Mucosa of descending colon (tissue), 3 donors: ENCODE results near the gene MRPL20. TPM values are rescaled to one million over a fixed set of nuclear protein-coding genes. Genes with fewer than 3 reads are reported as not detected.
"Not testable (repeated sequence)": the region's sequence is repeated elsewhere in the genome, so short reads cannot be mapped to it uniquely, and the experiment has no call there.

ENCODE experiments used
- ATAC-seq: fragments of 200-7000 bp; cut with Tn5 transposase; one replicate; pipeline ENCODE4 v1.9.1; 2020; ENCODE audit warnings: mild to moderate bottlenecking, moderate library complexity
- DNase-seq, 3 donors: peaks; one replicate each; pipeline ENCODE4 v3.0.0-alpha.2; 2020
- H3K36me3 ChIP-seq: fragments of 200-600 bp; one replicate; pipeline ENCODE4 v1.8.0; 2021; ENCODE audit warnings: low read depth, mild to moderate bottlenecking
- H3K4me1 ChIP-seq: fragments of 200-600 bp; one replicate; pipeline ENCODE4 v1.8.0; 2021; ENCODE audit warnings: low read depth, mild to moderate bottlenecking
- H3K4me3 ChIP-seq: fragments of 200-600 bp; one replicate; pipeline ENCODE4 v1.8.0; 2021; ENCODE audit warnings: mild to moderate bottlenecking
- H3K9me3 ChIP-seq: fragments of 200-600 bp; one replicate; pipeline ENCODE4 v1.8.0; 2021; ENCODE audit warnings: mild to moderate bottlenecking
- CTCF ChIP-seq: fragments of 200-600 bp; IDR thresholded peaks from one replicate; pipeline ENCODE4 v1.8.0; 2022; ENCODE audit warnings: antibody characterized with exemption, mild to moderate bottlenecking
- intact Hi-C, 2 donors: fragments of 100-400 bp; cut with DNase I in 1 of 2; cut with micrococcal nuclease in 1 of 2; formaldehyde crosslinking; loops; one replicate each; pipeline versions ENCODE4 v1.11.0 to v1.11.1; 2022; cut with DNase I, micrococcal nuclease
- total RNA-seq, 3 donors: library from RNA; stranded (reverse); fragmentation: NEBNext Ultra II Directional in 2 of 3; extraction: Animal tissue kit (Norgen Biotek cat#: 25700) in 2 of 3; gene quantifications; one replicate each; pipeline versions ENCODE4 v1.2.1 to v1.2.4, GENCODE V29; 2021 to 2023
- donor health status: DM: no; HTN: no; CAD: no; lungs with moderate emphysema.
- donor health status: DM: no; HTN: no; CAD: no.
- donor health status: DM: no; HTN: yes; CAD: no.

MRPL20 gene
- total RNA-seq, 3 donors from 2014 or later = 75.7 to 106 (median 105) TPM

GRCh38 chr1:1385931-1386330 is 21.2 kb downstream of the MRPL20 start:
- Histone ChIP-seq H3K9me3 (no peaks in the 10 kb centered on the region), H3K4me1 (no peaks in the 10 kb centered on the region), H3K4me3 (no peak overlapping the region), H3K36me3 (peaks cover 34% of the 10 kb centered on the region)
- ATAC-seq (no peak), DNase-seq (no peak)
- intact Hi-C loops = no loop called here
- TF ChIP-seq CTCF = no peak

- H3K4me3 ChIP-seq, H3K4me1 ChIP-seq, DNase-seq, ATAC-seq, H3K9me3 ChIP-seq, intact Hi-C loops: not testable (repeated sequence)
- H3K36me3 ChIP-seq = peaks cover 33% of the 10 kb centered on the region
These were observed 21.8 kb downstream of the MRPL20 start for GRCh38 chr1:1385339-1385738.

- intact Hi-C loops = no loop called here
- H3K36me3 ChIP-seq = peaks cover 6% of the 10 kb centered on the region
- ATAC-seq = no peak
- H3K4me1 ChIP-seq = no peaks in the 10 kb centered on the region
- H3K9me3 ChIP-seq = no peaks in the 10 kb centered on the region
- no peak for DNase-seq
- no peak for TF ChIP-seq CTCF
- H3K4me3 ChIP-seq = no peak overlapping the region
These were observed 25.8 kb downstream of the MRPL20 start for GRCh38 chr1:1381294-1381693.

- ATAC-seq = no peak
- intact Hi-C loops = no loop called here
These were observed 26.2 kb downstream of the MRPL20 start for GRCh38 chr1:1380860-1381259.

GRCh38 chr1:1377540-1378205 is 29.4 kb downstream of the MRPL20 start:
- ATAC-seq = no peak
- Histone ChIP-seq H3K36me3 (no peaks in the 10 kb centered on the region), H3K4me3 (no peak overlapping the region), H3K9me3 (no peaks in the 10 kb centered on the region), H3K4me1 (peaks cover 18% of the 10 kb centered on the region)
- intact Hi-C loops = no loop called here
- TF ChIP-seq CTCF = no peak
- DNase-seq = no peak

More at GRCh38 chr1:1380860-1381259, 26.2 kb downstream of the MRPL20 start:
- H3K4me1 ChIP-seq = peaks cover 3% of the 10 kb centered on the region
- no peak for TF ChIP-seq CTCF
- DNase-seq = peak in 1 of 3 donors; percentile 53
- H3K4me3 ChIP-seq = no peak overlapping the region
- H3K9me3 ChIP-seq = no peaks in the 10 kb centered on the region
- peaks cover 1% of the 10 kb centered on the region for H3K36me3 ChIP-seq

GRCh38 chr1:1376551-1377226 is 30.4 kb downstream of the MRPL20 start:
- DNase-seq (no peak), ATAC-seq (no peak)
- intact Hi-C loops = no loop called here
- Histone ChIP-seq H3K4me1 (peaks cover 24% of the 10 kb centered on the region), H3K36me3 (no peaks in the 10 kb centered on the region), H3K4me3 (no peak overlapping the region), H3K9me3 (no peaks in the 10 kb centered on the region)
- no peak for TF ChIP-seq CTCF
